Mesothelial cell of epicardium (in vitro differentiated cells): ENCODE results near the gene TADA1. TPM values are rescaled to one million over a fixed set of nuclear protein-coding genes. Genes with fewer than 3 reads are reported as not detected.
"Not testable (repeated sequence)": the region's sequence is repeated elsewhere in the genome, so short reads cannot be mapped to it uniquely, and the experiment has no call there.

Experiments
- DNase-seq, 2 experiments: peaks; one replicate each; pipeline ENCODE4 v3.0.0; 2021; ENCODE audit warnings: low spot score in 2 of 2; ENCODE audit not compliant: unreplicated experiment in 2 of 2
- H3K27ac Mint-ChIP-seq: 2 replicates; pipeline ENCODE4 v1.8.0; 2021; ENCODE audit warnings: mixed read lengths
- H3K27me3 Mint-ChIP-seq: 2 replicates; pipeline ENCODE4 v1.8.0; 2021; ENCODE audit warnings: low read depth, mixed read lengths
- H3K36me3 Mint-ChIP-seq: 2 replicates; pipeline ENCODE4 v1.8.0; 2021; ENCODE audit warnings: mixed read lengths
- H3K4me1 Mint-ChIP-seq: 2 replicates; pipeline ENCODE4 v1.8.0; 2021; ENCODE audit warnings: mixed read lengths
- H3K4me3 Mint-ChIP-seq: 2 replicates; pipeline ENCODE4 v1.8.0; 2021; ENCODE audit warnings: mild to moderate bottlenecking, moderate library complexity, mixed read lengths
- H3K9me3 Mint-ChIP-seq: 2 replicates; pipeline ENCODE4 v1.8.0; 2021; ENCODE audit warnings: mixed read lengths
- total RNA-seq: library from RNA; stranded (reverse); gene quantifications from 3 replicates; pipeline ENCODE4 v1.2.1, GENCODE V29; 2021
- TF ChIP-seq, protein P1 (sequence below): fragments of 200-600 bp; sonication (generic); IDR thresholded peaks from one replicate; pipeline ENCODE4 v1.5.0; 2021; ENCODE audit warnings: antibody characterized with exemption; ENCODE audit not compliant: unreplicated experiment

Gene TADA1
- total RNA-seq, 1 donor from 2014 or later = 17.4 TPM

DNA sequence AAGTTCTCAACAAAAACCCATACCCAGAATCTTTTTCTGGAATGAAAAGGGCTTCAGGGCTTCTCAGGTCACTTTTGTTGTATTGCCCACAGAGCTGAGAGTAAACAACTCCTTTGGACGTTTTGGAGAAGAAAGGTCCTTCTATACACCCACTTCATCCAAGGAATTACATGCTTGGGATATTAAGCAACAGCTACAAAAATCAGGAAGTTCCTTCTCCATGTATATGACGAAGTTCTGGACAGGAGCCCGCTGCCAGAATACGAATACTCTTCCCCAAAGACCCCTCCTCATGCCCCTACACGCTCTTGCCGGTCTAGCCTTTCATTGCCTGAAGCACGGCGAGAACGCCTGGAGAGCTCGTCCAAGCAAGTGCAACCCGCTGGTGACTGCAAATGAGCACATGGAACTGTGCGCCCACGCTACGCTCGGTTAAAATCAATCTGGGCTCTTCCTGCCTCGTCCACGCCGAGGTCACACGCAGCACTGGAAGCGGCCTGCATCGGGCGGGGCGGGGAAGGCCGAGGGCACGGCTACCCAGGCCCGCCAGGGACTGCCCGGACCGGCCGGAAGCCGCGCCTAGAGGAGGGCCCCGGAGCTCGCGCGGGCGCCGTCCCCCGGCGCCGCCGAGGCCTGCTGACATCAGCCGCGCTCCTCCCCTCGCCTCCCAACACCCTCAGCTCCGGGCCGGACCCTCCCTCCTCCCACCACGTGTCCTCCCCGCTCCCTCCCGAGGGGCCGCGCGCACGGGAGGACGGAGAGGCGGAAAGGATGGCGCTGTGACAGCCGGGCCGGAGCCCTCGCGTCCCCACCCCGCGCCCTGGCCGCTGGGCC is 37.1 kb downstream of the TADA1 start, which contains the start of gene POGK:
Gene POGK, plus strand, starts transcription at position 710 of the 834 bp plus-strand sequence. CDS start 1,482 bp downstream, outside the sequence.
- peak within 1 kb of the TSS; percentile 94 for H3K27ac Mint-ChIP-seq
- peaks cover 9% of the 10 kb centered on the region for H3K36me3 Mint-ChIP-seq
- H3K4me1 Mint-ChIP-seq = peaks cover 36% of the 10 kb centered on the region
- peaks cover 8% of the 10 kb centered on the region for H3K9me3 Mint-ChIP-seq
- DNase-seq = peak; percentile 82 to 86
- H3K4me3 Mint-ChIP-seq = peak within 1 kb of the TSS; percentile 88
- TF ChIP-seq, protein P1, sequence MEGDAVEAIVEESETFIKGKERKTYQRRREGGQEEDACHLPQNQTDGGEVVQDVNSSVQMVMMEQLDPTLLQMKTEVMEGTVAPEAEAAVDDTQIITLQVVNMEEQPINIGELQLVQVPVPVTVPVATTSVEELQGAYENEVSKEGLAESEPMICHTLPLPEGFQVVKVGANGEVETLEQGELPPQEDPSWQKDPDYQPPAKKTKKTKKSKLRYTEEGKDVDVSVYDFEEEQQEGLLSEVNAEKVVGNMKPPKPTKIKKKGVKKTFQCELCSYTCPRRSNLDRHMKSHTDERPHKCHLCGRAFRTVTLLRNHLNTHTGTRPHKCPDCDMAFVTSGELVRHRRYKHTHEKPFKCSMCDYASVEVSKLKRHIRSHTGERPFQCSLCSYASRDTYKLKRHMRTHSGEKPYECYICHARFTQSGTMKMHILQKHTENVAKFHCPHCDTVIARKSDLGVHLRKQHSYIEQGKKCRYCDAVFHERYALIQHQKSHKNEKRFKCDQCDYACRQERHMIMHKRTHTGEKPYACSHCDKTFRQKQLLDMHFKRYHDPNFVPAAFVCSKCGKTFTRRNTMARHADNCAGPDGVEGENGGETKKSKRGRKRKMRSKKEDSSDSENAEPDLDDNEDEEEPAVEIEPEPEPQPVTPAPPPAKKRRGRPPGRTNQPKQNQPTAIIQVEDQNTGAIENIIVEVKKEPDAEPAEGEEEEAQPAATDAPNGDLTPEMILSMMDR = no peak
- H3K27me3 Mint-ChIP-seq = peaks cover 11% of the 10 kb centered on the region

DNA sequence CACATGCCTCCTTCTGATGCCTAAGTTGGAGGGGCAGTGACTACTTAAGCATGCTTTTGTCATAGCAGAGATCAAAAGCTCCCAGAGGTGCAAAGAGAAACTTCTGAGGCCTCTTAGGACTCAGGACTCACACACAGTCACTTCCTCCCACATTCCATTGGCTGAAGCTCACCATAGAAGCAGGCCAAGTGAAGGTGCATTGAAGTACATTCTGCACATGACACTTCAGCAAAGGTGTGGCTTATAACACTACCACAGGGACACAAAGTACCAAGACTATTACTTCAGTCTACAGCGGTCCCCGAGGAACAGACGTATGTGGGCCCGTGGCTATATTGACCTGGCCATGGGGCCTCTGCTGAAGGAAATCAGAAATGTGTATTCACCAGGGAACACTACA is 39.3 kb downstream of the TADA1 start:
- peaks cover 18% of the 10 kb centered on the region for H3K27me3 Mint-ChIP-seq
- TF ChIP-seq, protein P1 = no peak
- H3K36me3 Mint-ChIP-seq = peaks cover 7% of the 10 kb centered on the region
- peaks cover 11% of the 10 kb centered on the region for H3K9me3 Mint-ChIP-seq
- H3K27ac Mint-ChIP-seq = no peak overlapping the region
- DNase-seq = no peak
- no peak overlapping the region for H3K4me3 Mint-ChIP-seq
- H3K4me1 Mint-ChIP-seq = peaks cover 24% of the 10 kb centered on the region

DNA sequence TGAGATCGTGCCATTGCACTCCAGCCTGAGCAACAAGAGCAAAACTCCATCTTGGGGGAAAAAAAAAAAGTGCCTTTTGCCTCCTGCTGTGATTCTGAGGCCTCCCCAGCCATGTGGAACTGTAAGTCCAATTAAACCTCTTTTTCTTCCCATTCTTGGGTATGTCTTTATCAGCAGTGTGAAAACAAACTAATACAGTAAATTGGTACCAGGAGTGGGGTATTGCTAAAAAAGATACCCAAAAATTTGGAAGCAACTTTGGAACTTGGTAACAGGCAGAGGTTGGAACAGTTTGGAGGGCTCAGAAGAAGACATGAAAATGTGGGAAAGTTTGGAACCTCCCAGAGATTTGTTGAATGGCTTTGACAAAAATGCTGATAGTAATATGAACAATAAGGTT is 46.3 kb downstream of the TADA1 start:
- not testable (repeated sequence) for H3K36me3 Mint-ChIP-seq, H3K4me3 Mint-ChIP-seq, H3K4me1 Mint-ChIP-seq, H3K27ac Mint-ChIP-seq, DNase-seq
- Mint-ChIP-seq H3K27me3 (peaks cover 15% of the 10 kb centered on the region), H3K9me3 (peaks cover 37% of the 10 kb centered on the region)

DNA sequence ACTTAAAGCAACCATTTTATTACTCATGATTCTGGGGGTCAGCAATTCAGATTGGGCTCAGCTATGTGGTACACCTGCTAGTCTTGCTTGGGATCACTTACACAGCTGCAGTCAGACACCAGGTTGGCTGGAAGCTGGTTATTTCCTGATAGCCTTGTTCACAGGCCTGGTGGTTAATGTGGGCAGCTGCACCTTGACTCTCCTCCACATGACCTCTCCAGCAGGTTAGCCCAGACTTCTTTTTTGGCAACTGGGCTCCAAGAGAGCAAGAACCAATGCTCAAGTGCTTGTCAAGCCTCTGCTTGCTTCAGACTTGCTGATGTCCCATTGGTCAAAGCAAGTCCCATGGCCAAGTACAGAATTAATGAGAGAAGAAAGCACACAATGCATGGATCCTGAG is 48.6 kb downstream of the TADA1 start:
- no peaks in the 10 kb centered on the region for H3K36me3 Mint-ChIP-seq
- peaks cover 8% of the 10 kb centered on the region for H3K27me3 Mint-ChIP-seq
- no peak overlapping the region for H3K27ac Mint-ChIP-seq
- TF ChIP-seq, protein P1 = no peak
- DNase-seq = no peak
- H3K4me3 Mint-ChIP-seq = no peak overlapping the region
- H3K4me1 Mint-ChIP-seq = no peaks in the 10 kb centered on the region
- peaks cover 31% of the 10 kb centered on the region for H3K9me3 Mint-ChIP-seq

DNA sequence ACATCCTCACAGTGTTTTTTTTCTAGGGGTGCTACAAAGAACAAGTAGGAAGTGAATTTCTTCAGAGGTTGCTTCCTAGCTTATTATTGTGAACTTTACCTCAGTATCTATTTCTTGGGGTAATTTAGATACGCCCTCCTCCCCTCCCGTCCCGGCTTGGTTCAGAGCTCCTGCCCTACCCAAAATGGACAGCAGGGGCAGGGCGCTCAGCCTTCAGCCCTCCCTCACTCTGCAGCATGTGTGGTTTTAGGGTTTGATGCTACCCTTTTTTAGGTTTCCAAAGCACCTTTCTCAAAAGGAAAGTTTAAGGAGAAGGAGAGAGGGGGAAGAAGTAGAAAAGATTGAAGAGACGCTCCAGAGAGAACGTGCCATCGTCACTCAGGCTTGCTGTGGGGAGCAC is 53.7 kb downstream of the TADA1 start:
- no peak for DNase-seq
- Mint-ChIP-seq H3K27ac (no peak overlapping the region), H3K36me3 (no peaks in the 10 kb centered on the region), H3K27me3 (peaks cover 6% of the 10 kb centered on the region), H3K9me3 (peaks cover 25% of the 10 kb centered on the region), H3K4me3 (no peak overlapping the region), H3K4me1 (no peaks in the 10 kb centered on the region)
- TF ChIP-seq, protein P1 = peak; percentile 53

DNA sequence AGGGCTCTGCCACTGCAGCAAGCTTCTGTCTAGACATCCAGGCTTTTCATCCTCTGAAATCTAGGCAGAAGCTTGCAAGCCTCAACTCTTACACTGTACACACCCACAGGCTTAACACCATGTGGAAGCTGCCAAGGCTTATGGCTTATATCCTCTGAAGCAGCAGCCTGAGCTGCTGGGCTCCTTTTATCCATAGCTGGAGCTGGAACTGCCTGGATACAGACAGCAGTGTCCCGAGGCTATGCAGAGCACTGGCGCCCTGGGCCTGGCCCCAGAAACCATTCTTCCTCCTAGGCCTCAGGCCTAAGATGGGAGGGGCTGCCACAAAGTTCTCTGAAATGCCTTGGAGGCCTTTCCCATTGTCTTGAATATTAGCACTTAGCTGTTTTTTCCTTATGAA is 56.1 kb downstream of the TADA1 start:
- TF ChIP-seq, protein P1 = no peak
- H3K9me3 Mint-ChIP-seq = peaks cover 15% of the 10 kb centered on the region

More for the DNA sequence above, 56.1 kb downstream of the TADA1 start:
- no peaks in the 10 kb centered on the region for H3K4me1 Mint-ChIP-seq
- no peak overlapping the region for H3K27ac Mint-ChIP-seq
- H3K4me3 Mint-ChIP-seq = no peak overlapping the region
- peaks cover 5% of the 10 kb centered on the region for H3K27me3 Mint-ChIP-seq
- no peak for DNase-seq
- no peaks in the 10 kb centered on the region for H3K36me3 Mint-ChIP-seq
